Sigmoid colon (tissue), 7 donors: ENCODE data around the gene TCF19. TPM values are rescaled to one million over a fixed set of nuclear protein-coding genes. Genes with fewer than 3 reads are reported as not detected.
A peak's percentile ranks its signal among the peaks of the same experiment; 100 is the strongest.

Experiments used
- DNase-seq: peaks from one replicate; pipeline ENCODE4 v3.0.0-alpha.2; 2019
- H3K27ac ChIP-seq, 4 donors: fragments of 200-600 bp; sonication (generic); one replicate each; pipeline ENCODE4 v1.5.1; 2016 to 2019; ENCODE audit warnings: mild to moderate bottlenecking in 1 of 4
- H3K27me3 ChIP-seq, 3 donors: fragments of 200-600 bp; sonication (generic); one replicate each; pipeline ENCODE4 v1.5.1; 2019; ENCODE audit warnings: mild to moderate bottlenecking in 1 of 3
- H3K36me3 ChIP-seq, 4 donors: fragments of 200-600 bp; sonication (generic); one replicate each; pipeline ENCODE4 v1.5.1; 2016 to 2019
- H3K4me1 ChIP-seq, 4 donors: fragments of 200-600 bp; sonication (generic); one replicate each; pipeline ENCODE4 v1.5.1; 2017 to 2019
- H3K4me3 ChIP-seq, 4 donors: fragments of 200-600 bp; sonication (generic); one replicate each; pipeline ENCODE4 v1.5.1; 2017 to 2019; ENCODE audit warnings: mild to moderate bottlenecking in 2 of 4, moderate library complexity in 1 of 4
- H3K9me3 ChIP-seq, 4 donors: fragments of 200-600 bp in 3 of 4; sonication (generic) in 3 of 4; one replicate each; pipeline versions ENCODE4 v1.5.1 to v1.6.1; 2013 to 2019
- EP300 ChIP-seq, 4 donors: sonication (generic); formaldehyde crosslinking; IDR thresholded peaks; one replicate each; pipeline ENCODE4 v1.6.1; 2017; ENCODE audit warnings: antibody characterized with exemption in 4 of 4
- POLR2A ChIP-seq, 2 donors: fragments of 450-650 bp; IDR thresholded peaks; one replicate each; pipeline ENCODE4 v1.6.1; 2016; ENCODE audit warnings: antibody characterized with exemption in 2 of 2, mild to moderate bottlenecking in 2 of 2, moderate library complexity in 2 of 2
- POLR2AphosphoS5 ChIP-seq, 4 donors: sonication (generic); formaldehyde crosslinking; IDR thresholded peaks; one replicate each; pipeline ENCODE4 v1.6.1; 2017; ENCODE audit warnings: antibody characterized with exemption in 4 of 4
- WGBS, 2 donors: extraction: QIAGEN DNeasy Blood & Tissue Kit; methylation state at CpG; one replicate each; pipeline ENCODE4 v1.1.7; 2013; 5-methylcytosine and 5-hydroxymethylcytosine counted together
- intact Hi-C: fragments of 100-400 bp; cut with DNase I; formaldehyde crosslinking; loops from one replicate; pipeline ENCODE4 v1.15.1; 2023
- polyA plus RNA-seq, 3 donors: library from polyadenylated mRNA; stranded (reverse); fragments of 200-250 nt; gene quantifications; one replicate each; pipeline ENCODE4 v1.2.3, GENCODE V29; 2013
- total RNA-seq, 4 donors: library from RNA; depleted of rRNA; stranded (reverse); fragments of >200 nt; gene quantifications; one replicate each; pipeline ENCODE4 v1.1.0, GENCODE V29; 2016
- TF ChIP-seq, protein P1 (sequence below), 4 experiments: fragments of 450-650 bp in 3 of 4; fragments of 200-600 bp in 1 of 4; IDR thresholded peaks; one replicate each; pipeline ENCODE4 v1.5.1; 2016 to 2019; ENCODE audit warnings: antibody characterized with exemption in 4 of 4, mild to moderate bottlenecking in 3 of 4, moderate library complexity in 2 of 4
- donor health status: healthy with polysubstance abuse.
- donor health status: Bipolar disorder and iron deficiency.
- donor health status: healthy.

The TCF19 gene
- total and polyA plus RNA-seq, 7 donors = 2.6 to 11.7 (median 3.6) TPM

DNA sequence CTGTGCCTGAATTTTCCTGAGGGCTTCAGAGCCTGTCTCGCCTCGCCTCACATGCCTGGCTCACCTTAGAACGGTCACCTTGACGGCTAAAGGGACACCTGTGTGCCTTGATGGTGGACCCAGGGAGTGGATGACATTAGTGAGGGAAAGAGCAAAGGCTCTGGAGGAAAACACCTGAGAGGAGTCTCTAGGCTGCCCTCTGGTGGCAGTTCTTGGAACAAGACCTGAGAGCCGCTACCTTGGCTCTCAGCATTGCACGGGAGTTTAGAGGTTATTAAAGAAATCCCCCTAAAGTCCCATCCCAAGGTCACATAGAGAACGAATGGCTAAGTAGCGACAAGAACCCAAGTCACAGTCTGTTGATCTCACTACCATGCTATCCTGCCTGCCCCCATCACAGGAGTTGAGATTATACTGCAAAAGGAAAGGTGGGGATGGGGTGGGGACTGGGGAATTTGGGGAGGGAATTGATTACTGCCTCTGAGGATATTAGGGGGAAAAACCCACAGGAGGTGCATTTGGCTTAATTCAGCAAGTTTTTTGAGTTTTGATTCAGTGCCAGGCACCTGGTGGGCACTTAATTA, 30.2 kb upstream of the TCF19 start:
- intact Hi-C loops = no loop called here

DNA sequence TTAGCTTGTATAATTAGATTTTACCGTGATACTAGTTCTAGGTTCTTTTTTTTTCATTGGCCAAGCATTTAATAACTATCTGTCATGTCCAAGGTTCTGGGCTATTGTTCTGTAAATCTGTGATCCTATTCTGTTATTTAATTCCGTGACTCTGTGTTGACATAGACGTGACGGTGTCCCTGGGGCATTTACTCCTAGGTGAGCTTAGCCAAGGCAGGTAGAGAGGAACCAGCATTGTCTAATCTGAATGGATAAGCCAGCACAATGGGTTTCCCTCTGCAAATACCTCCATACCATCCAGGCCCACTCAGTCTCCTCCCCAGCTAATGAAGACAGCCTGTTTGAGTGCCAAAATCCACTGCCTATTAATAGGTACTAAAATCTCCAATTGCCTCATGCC, 29.3 kb upstream of the TCF19 start:
- Histone ChIP-seq H3K9me3 (no peaks in the 10 kb centered on the region), H3K36me3 (no peaks in the 10 kb centered on the region), H3K27ac (no peak overlapping the region), H3K4me3 (no peak overlapping the region), H3K27me3 (no peaks in the 10 kb centered on the region), H3K4me1 (peaks cover 0 to 14% (median 3%) of the 10 kb centered on the region in 4 donors)
- no peak for DNase-seq
- no peak for TF ChIP-seq EP300 (IDR thresholded peaks at IDR 0.05)
- TF ChIP-seq POLR2AphosphoS5 (IDR thresholded peaks at IDR 0.05) = no peak
- TF ChIP-seq POLR2A (IDR thresholded peaks at IDR 0.05) = no peak
- TF ChIP-seq, protein P1, sequence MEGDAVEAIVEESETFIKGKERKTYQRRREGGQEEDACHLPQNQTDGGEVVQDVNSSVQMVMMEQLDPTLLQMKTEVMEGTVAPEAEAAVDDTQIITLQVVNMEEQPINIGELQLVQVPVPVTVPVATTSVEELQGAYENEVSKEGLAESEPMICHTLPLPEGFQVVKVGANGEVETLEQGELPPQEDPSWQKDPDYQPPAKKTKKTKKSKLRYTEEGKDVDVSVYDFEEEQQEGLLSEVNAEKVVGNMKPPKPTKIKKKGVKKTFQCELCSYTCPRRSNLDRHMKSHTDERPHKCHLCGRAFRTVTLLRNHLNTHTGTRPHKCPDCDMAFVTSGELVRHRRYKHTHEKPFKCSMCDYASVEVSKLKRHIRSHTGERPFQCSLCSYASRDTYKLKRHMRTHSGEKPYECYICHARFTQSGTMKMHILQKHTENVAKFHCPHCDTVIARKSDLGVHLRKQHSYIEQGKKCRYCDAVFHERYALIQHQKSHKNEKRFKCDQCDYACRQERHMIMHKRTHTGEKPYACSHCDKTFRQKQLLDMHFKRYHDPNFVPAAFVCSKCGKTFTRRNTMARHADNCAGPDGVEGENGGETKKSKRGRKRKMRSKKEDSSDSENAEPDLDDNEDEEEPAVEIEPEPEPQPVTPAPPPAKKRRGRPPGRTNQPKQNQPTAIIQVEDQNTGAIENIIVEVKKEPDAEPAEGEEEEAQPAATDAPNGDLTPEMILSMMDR (IDR thresholded peaks at IDR 0.05) = no peak
- intact Hi-C loops = no loop called here
- 38 to 73% methylated on average over 4 of the region's 4 CpGs for WGBS, 2 donors

More for the DNA sequence above, 30.2 kb upstream of the TCF19 start:
- DNase-seq = no peak
- Histone ChIP-seq H3K27ac (no peak overlapping the region), H3K4me1 (peaks cover 0 to 17% (median 7%) of the 10 kb centered on the region in 4 donors), H3K9me3 (no peaks in the 10 kb centered on the region), H3K36me3 (no peaks in the 10 kb centered on the region), H3K4me3 (no peak overlapping the region), H3K27me3 (no peaks in the 10 kb centered on the region)
- TF ChIP-seq, protein P1 (IDR thresholded peaks at IDR 0.05) = peak; percentile 45 to 92 (median 74)
- no peak for TF ChIP-seq POLR2A (IDR thresholded peaks at IDR 0.05)
- TF ChIP-seq POLR2AphosphoS5 (IDR thresholded peaks at IDR 0.05) = no peak
- 3 to 10% methylated on average over 8 of the region's 8 CpGs for WGBS, 2 donors

DNA sequence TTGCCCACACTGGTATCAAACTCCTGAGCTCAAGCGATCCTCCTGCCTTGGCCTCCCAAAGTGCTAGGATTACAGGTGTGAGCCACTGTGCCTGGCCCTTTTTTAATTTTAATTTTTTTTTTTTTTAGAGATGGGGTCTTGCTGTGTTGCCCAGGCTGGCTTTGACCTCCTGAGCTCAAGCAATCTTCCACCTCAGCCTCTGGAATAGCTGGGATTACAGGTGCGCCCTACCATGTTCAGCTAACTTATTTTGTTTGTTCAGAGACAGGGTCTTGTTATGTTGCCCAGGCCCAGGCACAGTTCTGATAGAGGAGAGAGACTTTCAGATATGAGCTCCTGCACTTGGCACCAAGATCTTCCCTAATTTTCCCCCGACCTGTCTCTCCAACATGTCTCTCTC, 27.6 kb upstream of the TCF19 start:
- intact Hi-C loops = no loop called here
- peaks cover 0 to 4% (median 0%) of the 10 kb centered on the region in 4 donors for H3K4me1 ChIP-seq
- DNase-seq = no peak
- WGBS, 2 donors = 95 to 96% methylated on average over 3 of the region's 3 CpGs
- H3K9me3 ChIP-seq = no peaks in the 10 kb centered on the region
- no peak overlapping the region for H3K4me3 ChIP-seq
- H3K27me3 ChIP-seq = no peaks in the 10 kb centered on the region
- no peaks in the 10 kb centered on the region for H3K36me3 ChIP-seq
- TF ChIP-seq, protein P1 (IDR thresholded peaks at IDR 0.05) = no peak
- TF ChIP-seq POLR2AphosphoS5 (IDR thresholded peaks at IDR 0.05) (no peak), POLR2A (IDR thresholded peaks at IDR 0.05) (no peak), EP300 (IDR thresholded peaks at IDR 0.05) (no peak)
- no peak overlapping the region for H3K27ac ChIP-seq

DNA sequence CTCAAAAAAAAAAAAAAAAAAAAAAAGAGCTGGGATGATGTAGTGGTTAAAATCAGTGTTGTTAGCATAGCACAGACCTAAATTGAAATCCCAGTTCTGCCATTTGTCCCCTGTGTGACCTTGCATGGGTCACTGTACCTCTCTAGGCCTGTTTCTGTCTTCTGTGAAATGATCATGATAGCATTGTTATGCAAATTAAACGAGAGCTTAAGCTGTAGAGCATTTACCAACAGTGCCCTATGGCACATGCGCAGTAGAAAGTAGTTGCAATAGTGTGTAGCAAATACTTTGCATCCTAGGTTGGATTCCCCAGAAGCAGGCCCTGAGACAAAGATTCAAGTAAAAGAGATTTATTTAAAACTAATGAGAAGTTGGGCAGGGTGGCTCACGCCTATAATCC, 26.8 kb upstream of the TCF19 start:
- Histone ChIP-seq H3K27ac (no peak overlapping the region), H3K9me3 (no peaks in the 10 kb centered on the region), H3K4me1 (no peaks in the 10 kb centered on the region), H3K4me3 (no peak overlapping the region), H3K27me3 (no peaks in the 10 kb centered on the region), H3K36me3 (no peaks in the 10 kb centered on the region)
- no peak for DNase-seq
- no peak for TF ChIP-seq POLR2AphosphoS5 (IDR thresholded peaks at IDR 0.05)
- TF ChIP-seq, protein P1 (IDR thresholded peaks at IDR 0.05) = no peak
- TF ChIP-seq EP300 (IDR thresholded peaks at IDR 0.05) = no peak
- no peak for TF ChIP-seq POLR2A (IDR thresholded peaks at IDR 0.05)
- intact Hi-C loops = no loop called here
- 75 to 91% methylated on average over 3 of the region's 3 CpGs for WGBS, 2 donors

DNA sequence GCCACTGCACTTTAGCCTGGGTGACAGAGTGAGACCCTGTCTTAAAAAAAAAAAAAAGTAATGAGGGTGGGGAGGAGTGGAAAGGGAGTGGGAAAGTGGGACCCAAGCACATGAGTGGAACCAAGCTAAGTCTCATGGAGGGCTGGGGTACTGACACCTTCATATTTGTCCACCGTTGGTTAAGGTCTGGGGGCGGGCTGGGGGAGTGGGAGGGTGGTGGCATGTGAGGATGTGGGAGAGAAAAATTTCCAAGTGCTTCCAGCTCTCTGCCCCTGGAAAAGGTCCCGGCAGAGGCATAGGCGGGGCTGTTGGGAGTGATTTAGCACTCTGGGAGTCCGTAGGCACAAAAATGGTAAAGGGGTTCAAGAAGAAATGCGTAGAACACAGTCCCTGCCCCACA, 25.6 kb upstream of the TCF19 start:
- intact Hi-C loops = no loop called here
- DNase-seq = no peak
- WGBS, 2 donors = 80 to 86% methylated on average over 6 of the region's 6 CpGs
- no peaks in the 10 kb centered on the region for H3K36me3 ChIP-seq
- H3K4me3 ChIP-seq = no peak overlapping the region
- H3K4me1 ChIP-seq = peaks cover 0 to 8% (median 3%) of the 10 kb centered on the region in 4 donors
- H3K9me3 ChIP-seq = no peaks in the 10 kb centered on the region
- TF ChIP-seq POLR2A (IDR thresholded peaks at IDR 0.05) (no peak), EP300 (IDR thresholded peaks at IDR 0.05) (no peak), POLR2AphosphoS5 (IDR thresholded peaks at IDR 0.05) (no peak)
- TF ChIP-seq, protein P1 (IDR thresholded peaks at IDR 0.05) = no peak
- H3K27ac ChIP-seq = no peak overlapping the region
- no peaks in the 10 kb centered on the region for H3K27me3 ChIP-seq
